Ishikawa (cell line): ENCODE measurements around the gene ZNF883.

ENCODE experiments used
- CREB1 ChIP-seq: IDR thresholded peaks from 2 replicates; pipeline ENCODE4 v1.6.1; 2012; ENCODE audit warnings: low read depth
- EGR1 ChIP-seq: IDR thresholded peaks from 2 replicates; pipeline ENCODE4 v1.6.1; 2012
- FOXM1 ChIP-seq: IDR thresholded peaks from 2 replicates; pipeline ENCODE4 v1.6.1; 2012; ENCODE audit warnings: low read depth, borderline replicate concordance
- MAX ChIP-seq: IDR thresholded peaks from 2 replicates; pipeline ENCODE4 v1.6.1; 2012
- RAD21 ChIP-seq: IDR thresholded peaks from 2 replicates; pipeline ENCODE4 v1.6.1; 2012; ENCODE audit warnings: low read depth
- TAF1 ChIP-seq: IDR thresholded peaks from 2 replicates; pipeline ENCODE4 v1.6.1; 2012; ENCODE audit warnings: low read depth, mild to moderate bottlenecking
- TF ChIP-seq, protein P1 (sequence below): IDR thresholded peaks from 2 replicates; pipeline ENCODE4 v1.6.1; 2012; ENCODE audit warnings: low read depth, mild to moderate bottlenecking

- no peak for TF ChIP-seq FOXM1
- no peak for TF ChIP-seq CREB1
- TF ChIP-seq, protein P1, sequence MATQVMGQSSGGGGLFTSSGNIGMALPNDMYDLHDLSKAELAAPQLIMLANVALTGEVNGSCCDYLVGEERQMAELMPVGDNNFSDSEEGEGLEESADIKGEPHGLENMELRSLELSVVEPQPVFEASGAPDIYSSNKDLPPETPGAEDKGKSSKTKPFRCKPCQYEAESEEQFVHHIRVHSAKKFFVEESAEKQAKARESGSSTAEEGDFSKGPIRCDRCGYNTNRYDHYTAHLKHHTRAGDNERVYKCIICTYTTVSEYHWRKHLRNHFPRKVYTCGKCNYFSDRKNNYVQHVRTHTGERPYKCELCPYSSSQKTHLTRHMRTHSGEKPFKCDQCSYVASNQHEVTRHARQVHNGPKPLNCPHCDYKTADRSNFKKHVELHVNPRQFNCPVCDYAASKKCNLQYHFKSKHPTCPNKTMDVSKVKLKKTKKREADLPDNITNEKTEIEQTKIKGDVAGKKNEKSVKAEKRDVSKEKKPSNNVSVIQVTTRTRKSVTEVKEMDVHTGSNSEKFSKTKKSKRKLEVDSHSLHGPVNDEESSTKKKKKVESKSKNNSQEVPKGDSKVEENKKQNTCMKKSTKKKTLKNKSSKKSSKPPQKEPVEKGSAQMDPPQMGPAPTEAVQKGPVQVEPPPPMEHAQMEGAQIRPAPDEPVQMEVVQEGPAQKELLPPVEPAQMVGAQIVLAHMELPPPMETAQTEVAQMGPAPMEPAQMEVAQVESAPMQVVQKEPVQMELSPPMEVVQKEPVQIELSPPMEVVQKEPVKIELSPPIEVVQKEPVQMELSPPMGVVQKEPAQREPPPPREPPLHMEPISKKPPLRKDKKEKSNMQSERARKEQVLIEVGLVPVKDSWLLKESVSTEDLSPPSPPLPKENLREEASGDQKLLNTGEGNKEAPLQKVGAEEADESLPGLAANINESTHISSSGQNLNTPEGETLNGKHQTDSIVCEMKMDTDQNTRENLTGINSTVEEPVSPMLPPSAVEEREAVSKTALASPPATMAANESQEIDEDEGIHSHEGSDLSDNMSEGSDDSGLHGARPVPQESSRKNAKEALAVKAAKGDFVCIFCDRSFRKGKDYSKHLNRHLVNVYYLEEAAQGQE, result no peak
- TF ChIP-seq RAD21, result peak; percentile 53
- TF ChIP-seq TAF1, result no peak
- TF ChIP-seq EGR1, result no peak
- no peak for TF ChIP-seq MAX
These were observed 40.6 kb downstream of the ZNF883 start for GRCh38 chr9:112971415-112971814.
